Fibroblast of mammary gland (primary cell): ENCODE data around the gene SLC7A1.

Source experiments
- DNase-seq: peaks from one replicate; pipeline ENCODE4 v3.0.0-alpha.2; 2010; ENCODE audit warnings: low read depth
- H3K4me3 ChIP-seq: 2 replicates; pipeline ENCODE4 v1.5.1; 2011; ENCODE audit warnings: low read depth, mild to moderate bottlenecking, low read length, moderate library complexity; ENCODE audit not compliant: control insufficient read depth
- CTCF ChIP-seq: conservative IDR thresholded peaks from 2 replicates; pipeline ENCODE4 v1.5.1; 2011; ENCODE audit warnings: low read depth, low read length, inconsistent platforms; ENCODE audit not compliant: control insufficient read depth, insufficient read depth

Gene SLC7A1

GRCh38 chr13:29483211-29483610 lies 112.3 kb downstream of the SLC7A1 start:
- H3K4me3 ChIP-seq, result no peak overlapping the region
- no peak for TF ChIP-seq CTCF
- DNase-seq, result no peak

- no peak for DNase-seq
- TF ChIP-seq CTCF, result no peak
These were observed 113.0 kb downstream of the SLC7A1 start for GRCh38 chr13:29482504-29482903.

GRCh38 chr13:29481603-29482002 lies 113.9 kb downstream of the SLC7A1 start:
- no peak for TF ChIP-seq CTCF
- H3K4me3 ChIP-seq, result no peak overlapping the region
- DNase-seq, result no peak

More at GRCh38 chr13:29482504-29482903, 113.0 kb downstream of the SLC7A1 start:
- H3K4me3 ChIP-seq, result no peak overlapping the region

GRCh38 chr13:29480893-29481525 lies 114.5 kb downstream of the SLC7A1 start:
- H3K4me3 ChIP-seq, result no peak overlapping the region
- DNase-seq, result no peak
- TF ChIP-seq CTCF, result no peak

GRCh38 chr13:29479716-29480492 lies 115.6 kb downstream of the SLC7A1 start:
- H3K4me3 ChIP-seq, result no peak overlapping the region
- no peak for DNase-seq
- TF ChIP-seq CTCF, result no peak

GRCh38 chr13:29476046-29476445 lies 119.4 kb downstream of the SLC7A1 start:
- TF ChIP-seq CTCF, result no peak
- no peak overlapping the region for H3K4me3 ChIP-seq
- no peak for DNase-seq
